ENCODE results near the gene EXPH5.
"Not testable (repeated sequence)": the region's sequence is repeated elsewhere in the genome, so short reads cannot be mapped to it uniquely, and the experiment has no call there.

The EXPH5 gene

GRCh38 chr11:108606070-108606469 is 12.5 kb upstream of the EXPH5 start:
- no peak for DNase-seq (ENCODE audit: low read depth)

DNA sequence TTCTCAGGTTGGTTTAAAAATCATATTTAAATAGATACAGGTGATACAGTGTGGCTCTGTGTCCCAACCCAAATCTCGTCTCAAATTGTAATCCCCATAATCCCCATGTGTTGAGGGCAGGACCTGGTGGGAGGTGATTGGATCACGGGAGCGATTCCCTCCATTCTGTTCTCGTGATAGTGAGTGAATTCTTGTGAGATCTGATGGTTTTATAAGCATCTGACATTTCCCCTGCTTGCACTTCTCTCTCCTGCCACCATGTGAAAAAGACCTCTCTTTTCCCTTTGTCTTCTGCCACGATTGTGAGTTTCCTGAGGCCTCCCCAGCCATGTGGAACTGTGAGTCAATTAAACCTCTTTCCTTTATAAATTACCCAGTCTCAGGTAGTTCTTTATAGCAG is 9.2 kb upstream of the EXPH5 start:
- DNase-seq (ENCODE audit: low read depth): not testable (repeated sequence)

GRCh38 chr11:108601150-108601549 is 7.6 kb upstream of the EXPH5 start:
- DNase-seq (ENCODE audit: low read depth): no peak

- no peak for DNase-seq (ENCODE audit: low read depth)
Observed at GRCh38 chr11:108599978-108600377, 6.4 kb upstream of the EXPH5 start.

GRCh38 chr11:108597736-108598355 is 4.3 kb upstream of the EXPH5 start:
- DNase-seq (ENCODE audit: low read depth): no peak

- DNase-seq (ENCODE audit: low read depth): no peak
Observed at GRCh38 chr11:108596701-108597100, 3.1 kb upstream of the EXPH5 start.

DNA sequence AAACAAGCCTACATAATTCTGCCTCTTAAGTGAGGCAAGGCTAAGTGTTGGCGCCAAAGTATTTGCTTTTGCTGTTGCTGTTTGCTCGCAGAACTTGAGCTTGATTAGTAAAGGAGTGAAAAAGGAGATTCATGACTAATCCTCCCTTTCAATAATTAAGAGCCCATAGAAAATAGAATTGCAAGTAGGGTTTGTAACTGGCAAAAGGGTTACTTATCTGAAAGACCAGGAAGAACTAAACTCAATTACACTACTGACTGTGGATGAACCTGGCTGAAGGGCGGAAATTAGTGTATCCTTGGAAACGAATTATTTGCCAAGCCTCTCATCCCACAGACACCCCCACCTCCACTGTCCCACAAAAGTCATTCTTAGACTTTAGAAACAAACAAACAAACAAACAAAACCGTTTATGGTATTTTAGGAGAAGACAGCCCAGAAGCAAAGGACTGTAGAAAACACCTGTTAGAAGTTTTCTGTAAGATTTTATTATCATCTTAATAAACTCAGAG is 411 bp upstream of the EXPH5 start:
- DNase-seq (ENCODE audit: low read depth): no peak

DNA sequence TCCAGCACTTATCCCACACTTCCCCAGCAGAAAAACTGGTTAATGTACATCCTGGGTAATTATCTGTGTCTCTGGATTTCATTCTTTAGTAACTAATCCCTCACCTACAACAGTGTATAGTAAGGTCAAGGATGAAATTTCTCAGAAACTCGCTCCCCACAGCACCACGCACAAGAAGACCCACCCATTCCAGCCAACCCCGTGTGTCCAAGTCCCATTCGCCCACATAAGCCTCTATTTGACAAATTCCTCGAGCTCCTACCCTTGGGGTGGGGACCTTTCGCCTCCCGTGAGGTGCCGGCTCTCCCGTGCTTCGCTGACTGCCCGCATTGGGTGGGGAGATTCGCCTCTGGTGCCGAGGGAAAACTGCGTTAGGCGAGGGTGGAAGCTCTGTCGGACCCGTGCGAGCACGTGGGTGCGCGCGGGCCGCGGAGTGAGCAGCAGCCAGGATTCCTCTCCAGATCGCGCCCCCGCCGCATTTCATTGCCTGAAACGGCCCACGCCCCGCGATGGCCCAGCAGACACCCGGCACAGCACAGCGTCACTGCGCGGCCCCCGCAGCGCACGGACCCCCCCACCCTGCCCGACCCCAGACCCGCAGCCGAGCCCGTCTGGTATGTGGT is 866 bp downstream of the EXPH5 start:
- DNase-seq (ENCODE audit: low read depth): peak; percentile 29

DNA sequence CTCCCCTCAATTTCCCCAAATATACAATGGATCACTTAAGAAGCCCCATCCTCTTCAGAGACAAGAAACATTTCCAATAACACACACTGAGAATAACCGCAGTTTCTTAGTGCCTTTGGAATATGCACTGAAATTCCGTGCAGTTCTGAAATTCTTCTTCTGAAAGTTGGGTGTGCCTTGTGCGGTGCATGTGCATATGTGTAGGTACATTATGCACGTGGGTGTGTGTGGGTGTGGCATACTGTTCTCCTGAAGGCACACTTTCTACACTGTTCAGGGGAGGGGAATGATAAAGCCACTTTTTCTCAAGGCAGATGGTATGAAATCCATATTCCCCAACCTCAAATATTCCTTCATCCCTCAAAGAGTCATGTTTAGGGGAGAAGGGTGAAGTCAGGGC is 1.7 kb downstream of the EXPH5 start:
- no peak for DNase-seq (ENCODE audit: low read depth)

GRCh38 chr11:108589136-108589535 is 4.4 kb downstream of the EXPH5 start:
- DNase-seq (ENCODE audit: low read depth): no peak

DNA sequence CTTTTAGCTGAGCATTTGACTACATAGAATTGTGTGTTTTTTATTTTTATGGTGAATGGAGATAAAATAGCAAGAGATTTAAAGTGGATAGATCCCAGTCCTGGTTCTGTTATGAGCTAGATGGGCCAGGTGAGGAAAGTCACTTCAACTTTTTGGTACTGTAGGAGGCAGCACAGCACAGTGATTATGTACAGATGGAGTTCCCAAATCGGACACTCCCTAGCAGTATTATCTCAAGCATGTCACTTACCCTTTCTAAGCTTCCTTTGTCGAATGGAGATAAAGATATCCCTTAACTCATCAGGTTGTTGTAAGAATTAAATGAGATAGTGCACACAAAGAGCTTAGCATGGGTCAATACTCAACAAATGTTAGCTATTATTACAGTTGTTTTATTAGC is 5.3 kb downstream of the EXPH5 start:
- no peak for DNase-seq (ENCODE audit: low read depth)

- no peak for DNase-seq (ENCODE audit: low read depth)
Observed at GRCh38 chr11:108587109-108587508, 6.5 kb downstream of the EXPH5 start.

DNA sequence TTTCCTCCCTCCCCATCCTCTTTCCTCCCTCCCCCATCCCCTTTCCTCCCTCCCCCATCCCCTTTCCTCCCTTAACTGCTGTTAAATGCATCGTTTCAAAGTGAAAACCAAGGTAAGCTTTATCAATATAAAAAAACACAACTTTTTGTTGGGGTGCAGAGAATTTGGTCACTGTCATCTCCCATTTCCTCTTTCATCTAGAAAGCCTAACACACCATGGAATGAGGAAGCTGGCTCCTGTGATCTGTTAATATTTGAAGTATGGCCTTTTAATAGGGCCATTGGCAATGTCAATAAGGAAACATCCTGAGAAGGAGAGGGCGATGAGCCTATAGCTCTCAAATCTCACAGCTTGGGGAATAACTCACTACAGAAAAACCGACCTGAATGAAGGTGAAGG is 7.0 kb downstream of the EXPH5 start:
- DNase-seq (ENCODE audit: low read depth): no peak

GRCh38 chr11:108586185-108586584 is 7.4 kb downstream of the EXPH5 start:
- not testable (repeated sequence) for DNase-seq (ENCODE audit: low read depth)

GRCh38 chr11:108584973-108585372 is 8.6 kb downstream of the EXPH5 start:
- no peak for DNase-seq (ENCODE audit: low read depth)

- no peak for DNase-seq (ENCODE audit: low read depth)
Observed at GRCh38 chr11:108580645-108581044, 12.9 kb downstream of the EXPH5 start.

GRCh38 chr11:108580043-108580442 is 13.5 kb downstream of the EXPH5 start:
- DNase-seq (ENCODE audit: low read depth): no peak

DNA sequence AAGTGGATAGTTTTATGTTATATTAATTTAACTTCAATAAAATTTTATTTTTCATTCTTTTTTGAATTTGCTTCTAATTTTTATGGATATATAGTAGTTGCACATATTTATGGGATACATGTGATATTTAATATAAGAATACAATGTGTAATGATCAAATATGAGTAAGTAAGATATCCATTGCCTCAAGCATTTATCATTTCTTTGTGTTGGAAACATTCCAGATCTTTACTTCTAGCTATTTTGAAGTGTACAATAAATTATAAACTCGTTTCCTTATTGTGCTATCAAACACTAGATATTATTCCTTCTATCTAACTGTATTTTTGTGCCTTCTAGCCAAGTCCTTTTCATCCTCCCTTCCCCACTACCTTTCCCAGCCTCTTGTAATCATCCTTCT is 17.0 kb downstream of the EXPH5 start:
- no peak for DNase-seq (ENCODE audit: low read depth)

DNA sequence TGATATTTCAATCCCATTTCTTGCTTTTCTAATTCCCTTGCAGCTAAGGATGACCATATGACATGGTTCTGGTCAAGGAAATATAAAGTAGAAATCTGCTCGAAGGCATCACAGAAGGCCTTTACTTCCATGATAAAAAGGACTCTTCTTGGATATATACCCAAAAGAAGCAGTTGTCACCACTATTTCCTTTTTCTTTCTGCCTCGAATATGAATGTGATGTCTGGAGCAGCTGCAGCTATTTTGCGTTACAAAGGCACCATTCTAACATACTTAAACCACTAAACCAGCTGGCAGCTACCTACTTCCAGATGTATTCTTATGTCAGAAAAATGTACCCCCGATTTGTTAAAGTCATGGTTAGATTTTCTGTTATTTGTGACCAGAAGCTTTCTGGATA is 18.9 kb downstream of the EXPH5 start:
- DNase-seq (ENCODE audit: low read depth): no peak

- no peak for DNase-seq (ENCODE audit: low read depth)
Observed at GRCh38 chr11:108571001-108571400, 22.6 kb downstream of the EXPH5 start.

DNA sequence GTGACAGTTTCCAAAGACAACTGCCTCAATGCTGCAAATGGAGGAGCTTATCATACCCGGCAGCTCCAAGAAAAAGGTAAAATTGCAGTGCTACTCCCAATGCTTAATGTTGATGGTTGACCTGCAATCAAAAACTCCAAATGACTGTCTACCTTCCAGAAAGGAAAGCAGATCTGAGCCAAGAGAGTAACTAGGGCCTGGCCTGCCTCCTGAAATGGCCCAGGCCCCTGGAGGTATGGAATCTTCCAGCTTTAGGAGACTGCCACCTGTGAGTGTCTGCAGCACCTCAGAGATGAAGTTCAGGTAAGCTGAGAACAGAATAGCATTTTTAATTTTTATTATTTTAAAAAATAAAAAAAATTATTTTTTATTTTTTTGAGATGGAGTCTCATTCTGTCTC is 23.7 kb downstream of the EXPH5 start:
- no peak for DNase-seq (ENCODE audit: low read depth)

GRCh38 chr11:108568195-108568858 is 25.2 kb downstream of the EXPH5 start:
- no peak for DNase-seq (ENCODE audit: low read depth)

GRCh38 chr11:108565653-108566052 is 27.9 kb downstream of the EXPH5 start:
- DNase-seq (ENCODE audit: low read depth): no peak

Measured in activated T-cell treated with anti-CD3 and anti-CD28 coated beads for 48 hours (primary cell).